GM18861 (cell line): ENCODE data around the gene PYCR2.
"Not testable (repeated sequence)": the region's sequence is repeated elsewhere in the genome, so short reads cannot be mapped to it uniquely, and the experiment has no call there.

ENCODE experiments used
- ATAC-seq: cut with Tn5 transposase; IDR thresholded peaks from one replicate; pipeline ENCODE4 v1.9.1; 2021; ENCODE audit not compliant: unreplicated experiment

The PYCR2 gene

GRCh38 chr1:225943582-225943981, 19.5 kb upstream of the PYCR2 start:
- ATAC-seq, result no peak

- ATAC-seq, result peak; percentile 70
These were observed 18.5 kb upstream of the PYCR2 start for GRCh38 chr1:225942574-225942973.

GRCh38 chr1:225941942-225942222, 17.8 kb upstream of the PYCR2 start:
- no peak for ATAC-seq

GRCh38 chr1:225941187-225941941, 17.3 kb upstream of the PYCR2 start, which contains the start of gene LEFTY2:
Gene LEFTY2 (minus strand): TSS chr1:225941220. CDS start chr1:225941140, 80 bp downstream.
- no peak for ATAC-seq

- ATAC-seq, result no peak
These were observed 16.5 kb upstream of the PYCR2 start for GRCh38 chr1:225940385-225941151.

- ATAC-seq, result not testable (repeated sequence)
These were observed 15.9 kb upstream of the PYCR2 start for GRCh38 chr1:225939939-225940310.

- not testable (repeated sequence) for ATAC-seq
These were observed 15.3 kb upstream of the PYCR2 start for GRCh38 chr1:225939097-225939938.

GRCh38 chr1:225937048-225937968, 13.3 kb upstream of the PYCR2 start:
- no peak for ATAC-seq

GRCh38 chr1:225936523-225936922, 12.5 kb upstream of the PYCR2 start:
- ATAC-seq, result no peak

GRCh38 chr1:225936086-225936485, 12.0 kb upstream of the PYCR2 start:
- not testable (repeated sequence) for ATAC-seq

- ATAC-seq, result no peak
These were observed 10.7 kb upstream of the PYCR2 start for GRCh38 chr1:225934711-225935110.

- no peak for ATAC-seq
These were observed 9.0 kb upstream of the PYCR2 start for GRCh38 chr1:225933072-225933471.

- ATAC-seq, result no peak
These were observed 7.5 kb upstream of the PYCR2 start for GRCh38 chr1:225931270-225932136.

- ATAC-seq, result no peak
These were observed 6.5 kb upstream of the PYCR2 start for GRCh38 chr1:225930566-225930965.

- not testable (repeated sequence) for ATAC-seq
These were observed 5.4 kb upstream of the PYCR2 start for GRCh38 chr1:225929462-225929861.

- ATAC-seq, result no peak
These were observed 4.4 kb upstream of the PYCR2 start for GRCh38 chr1:225928186-225929175.

GRCh38 chr1:225926551-225927113, 2.6 kb upstream of the PYCR2 start:
- no peak for ATAC-seq

GRCh38 chr1:225923381-225923691, 714 bp downstream of the PYCR2 start:
- ATAC-seq, result no peak
